Activated gamma-delta T cell (primary cell): ENCODE results near the gene ATIC.
"Not testable (repeated sequence)": the region's sequence is repeated elsewhere in the genome, so short reads cannot be mapped to it uniquely, and the experiment has no call there.

Source experiments
- DNase-seq: peaks from one replicate; lab custom pipeline; 2025; lab: John Stamatoyannopoulos, UW

ATIC gene

GRCh38 chr2:215315301-215315700, 3.4 kb downstream of the ATIC start:
- no peak for DNase-seq

GRCh38 chr2:215316336-215316735, 4.5 kb downstream of the ATIC start:
- no peak for DNase-seq

DNA sequence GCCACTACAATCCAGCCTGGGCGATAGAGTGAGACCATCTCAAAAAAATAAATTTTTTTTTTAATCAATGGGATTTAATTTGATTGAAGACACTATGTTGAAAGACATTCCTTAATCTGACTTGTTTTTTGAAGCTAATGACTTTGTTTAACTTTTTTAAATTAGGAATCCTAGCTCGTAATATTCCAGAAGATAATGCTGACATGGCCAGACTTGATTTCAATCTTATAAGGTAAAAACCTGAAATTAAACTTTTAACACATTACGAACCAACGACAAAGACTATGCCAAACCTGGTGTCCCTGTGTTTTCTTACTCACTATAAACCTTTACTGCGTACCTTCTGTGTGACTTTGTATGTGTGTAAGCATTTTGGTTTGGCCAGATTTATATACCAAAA, 7.6 kb downstream of the ATIC start:
- DNase-seq = no peak

- DNase-seq = no peak
Measured at GRCh38 chr2:215320102-215320501, 8.2 kb downstream of the ATIC start.

DNA sequence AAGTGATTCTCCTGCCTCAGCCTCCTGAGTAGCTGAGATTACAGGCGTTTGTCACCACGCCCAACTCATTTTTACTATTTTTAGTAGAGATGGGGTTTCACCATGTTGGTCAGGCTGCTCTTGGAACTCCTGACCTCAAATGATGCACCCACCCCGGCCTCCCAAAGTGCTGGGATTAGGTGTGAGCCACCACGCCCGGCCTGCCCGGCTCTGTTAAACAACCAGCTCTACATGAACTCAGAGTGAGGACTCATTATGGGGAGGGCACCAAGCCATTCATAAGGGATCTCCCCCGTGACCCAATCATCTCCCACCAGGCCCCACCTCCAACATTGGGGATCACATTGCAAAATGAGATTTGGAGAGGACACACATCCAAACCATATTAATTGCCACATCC, 8.8 kb downstream of the ATIC start:
- no peak for DNase-seq

DNA sequence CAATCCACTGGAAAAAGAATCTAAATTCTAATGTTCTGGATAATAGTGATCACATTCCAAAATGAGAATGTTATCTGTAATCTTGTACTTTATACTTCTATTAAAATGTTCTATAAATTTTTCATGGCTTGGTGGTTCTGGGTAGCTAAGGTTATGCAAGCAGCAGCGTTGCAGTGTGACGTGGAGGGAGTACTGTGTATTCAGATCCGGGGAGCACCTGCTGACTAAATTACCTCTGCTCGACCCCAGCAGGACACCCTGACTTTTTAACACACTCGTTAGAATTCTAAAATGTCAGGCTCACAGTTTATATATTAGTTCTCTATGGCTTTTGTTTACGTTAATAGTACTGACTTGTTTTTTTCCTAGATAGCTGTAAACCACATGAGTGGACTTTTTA, 13.0 kb downstream of the ATIC start:
- DNase-seq = no peak

DNA sequence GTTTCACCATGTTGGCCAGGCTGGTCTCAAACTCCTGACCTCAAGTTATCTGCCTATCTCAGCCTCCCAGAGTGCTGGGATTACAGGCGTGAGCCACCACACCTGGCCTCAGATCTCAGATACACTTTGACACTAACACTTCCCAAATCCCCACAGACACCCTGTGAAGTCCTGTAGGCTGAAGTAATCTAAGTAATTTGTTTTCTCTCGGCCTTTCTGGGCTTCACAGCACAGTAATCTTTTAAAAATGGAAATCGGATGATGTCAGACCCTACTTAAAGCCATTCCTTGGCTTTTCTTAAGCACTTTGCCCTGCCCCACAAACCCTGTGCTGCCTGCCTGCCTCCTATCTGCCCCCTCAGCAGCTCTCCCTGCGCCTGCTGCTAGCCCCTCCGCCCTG, 16.2 kb downstream of the ATIC start:
- DNase-seq = no peak

DNA sequence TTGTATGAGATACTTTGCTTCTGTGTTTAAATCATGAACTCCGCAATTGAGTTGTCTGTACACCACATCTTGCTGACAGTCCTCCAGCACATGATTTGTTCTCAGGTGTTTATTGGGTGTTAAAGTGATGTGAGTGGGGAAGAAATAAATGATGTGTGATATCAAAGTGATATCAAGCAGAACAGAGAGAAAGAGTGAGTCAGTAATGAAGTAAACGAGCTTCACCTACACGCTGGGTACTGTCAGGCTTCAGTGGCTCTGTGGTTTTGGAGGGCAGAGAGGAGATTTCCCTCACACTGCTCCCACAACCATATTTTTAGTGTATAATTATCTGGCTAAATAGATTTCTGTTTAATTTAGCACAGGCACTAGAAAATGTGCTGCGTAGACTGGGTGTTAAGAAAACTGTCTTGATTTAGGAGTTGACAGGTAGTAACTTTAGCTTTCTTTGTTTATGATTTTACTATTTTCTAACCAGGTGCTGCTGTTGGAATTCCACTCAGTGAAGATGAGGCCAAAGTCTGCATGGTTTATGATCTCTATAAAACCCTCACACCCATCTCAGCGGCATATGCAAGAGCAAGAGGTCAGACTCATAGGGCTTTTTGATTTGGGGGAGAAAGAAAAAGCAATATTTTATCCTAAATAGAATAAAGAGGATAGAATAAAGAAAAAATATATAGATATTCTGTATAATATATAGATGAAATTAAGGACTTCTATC, 21.2 kb downstream of the ATIC start:
- DNase-seq = no peak

DNA sequence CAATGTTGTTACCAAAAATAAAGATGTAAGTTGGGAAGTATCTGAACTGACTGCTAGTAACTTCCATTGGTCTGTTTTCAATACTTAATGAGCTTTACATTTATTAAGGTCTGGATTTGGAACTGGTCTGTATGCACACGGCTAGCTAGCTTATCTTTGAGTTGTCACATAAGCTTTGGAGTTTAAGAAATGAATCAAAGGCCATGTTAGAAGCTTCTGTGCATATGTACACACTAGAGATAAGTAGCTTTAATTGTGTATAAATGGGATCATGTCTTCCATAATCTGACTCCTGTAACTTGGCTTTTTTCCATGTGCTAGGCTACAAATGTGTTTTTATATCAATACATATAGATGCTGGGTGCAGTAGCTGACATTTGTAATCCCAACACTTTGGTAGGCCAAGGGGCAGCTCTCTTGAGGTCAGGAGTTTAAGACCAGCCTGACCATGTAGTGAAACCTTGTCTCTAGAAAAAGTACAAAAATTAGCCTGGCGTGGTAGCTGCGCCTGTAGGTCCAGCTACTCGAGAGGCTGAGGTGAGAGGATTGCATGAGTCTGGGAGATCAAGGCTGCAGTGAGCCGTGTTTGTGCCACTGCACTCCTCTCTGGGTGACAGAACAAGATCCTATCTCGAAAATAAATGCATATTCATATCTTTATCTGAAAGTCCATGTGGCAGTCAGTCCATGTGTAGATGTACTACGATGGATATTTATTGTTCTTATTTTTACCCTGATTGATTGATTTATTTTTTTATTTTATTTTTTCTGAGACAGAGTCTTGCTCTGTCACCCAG, 27.2 kb downstream of the ATIC start:
- no peak for DNase-seq

GRCh38 chr2:215347878-215348277, 36.0 kb downstream of the ATIC start:
- DNase-seq = no peak

GRCh38 chr2:215352602-215353001, 40.7 kb downstream of the ATIC start:
- DNase-seq = no peak

GRCh38 chr2:215354771-215355695, 43.2 kb downstream of the ATIC start:
- no peak for DNase-seq

- no peak for DNase-seq
Measured at GRCh38 chr2:215355801-215356200, 43.9 kb downstream of the ATIC start.

DNA sequence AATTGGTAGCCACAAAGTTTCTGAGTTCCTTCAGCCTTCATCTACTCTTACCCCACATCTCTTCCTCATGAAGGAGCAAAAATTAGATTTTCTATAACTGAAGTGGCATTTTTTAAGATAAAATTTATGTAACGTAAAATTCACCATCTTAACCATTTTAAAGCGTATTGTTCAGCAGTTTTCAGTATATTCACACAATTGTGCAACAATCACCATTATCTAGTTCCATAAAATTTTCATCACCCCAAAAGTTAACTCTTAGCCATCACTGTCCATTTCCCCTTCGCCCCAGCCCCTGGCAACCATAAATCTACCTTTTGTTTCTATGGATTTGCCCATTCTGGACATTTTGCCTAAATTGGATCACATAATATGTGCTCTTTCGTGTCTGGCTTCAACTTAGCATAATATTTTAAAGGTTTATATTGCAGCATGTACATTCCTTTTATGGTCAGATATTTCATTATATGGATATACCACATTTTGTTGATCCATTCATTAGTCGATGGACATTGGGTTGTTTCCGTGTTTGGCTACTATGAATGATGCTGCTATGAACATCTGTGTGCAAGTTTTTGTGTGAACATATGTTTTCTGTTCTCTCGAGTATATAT, 44.6 kb downstream of the ATIC start:
- DNase-seq = no peak

DNA sequence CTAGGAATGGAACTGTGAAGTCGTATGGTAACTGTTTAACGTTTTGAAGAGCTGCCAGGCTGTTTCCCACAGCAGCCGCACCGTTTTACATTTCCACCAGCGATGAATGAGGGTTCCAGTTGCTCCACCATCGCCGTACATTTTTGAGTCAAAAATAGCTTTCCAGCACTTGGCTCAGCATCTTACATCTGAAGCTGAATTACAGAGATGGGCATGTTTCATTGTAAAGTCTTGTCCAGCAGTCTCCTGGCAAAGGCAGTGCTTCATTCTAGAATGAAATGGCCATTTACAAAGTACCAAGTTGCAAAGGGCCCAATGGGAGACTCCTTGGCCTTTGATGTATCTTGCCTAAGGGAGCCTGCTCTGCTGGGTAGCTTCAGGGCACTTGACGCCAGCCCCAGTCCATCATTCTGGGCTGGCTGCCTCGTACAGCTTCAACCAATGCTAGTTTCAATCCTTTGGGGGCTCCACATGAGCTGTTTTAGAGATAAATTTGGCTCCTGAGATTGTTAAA, 45.1 kb downstream of the ATIC start:
- DNase-seq = no peak

- no peak for DNase-seq
Measured at GRCh38 chr2:215357660-215358059, 45.8 kb downstream of the ATIC start.

- DNase-seq = no peak
Measured at GRCh38 chr2:215358312-215358845, 46.5 kb downstream of the ATIC start.

GRCh38 chr2:215358891-215359575, 47.2 kb downstream of the ATIC start:
- no peak for DNase-seq

- DNase-seq = no peak
Measured at GRCh38 chr2:215359576-215359922, 47.7 kb downstream of the ATIC start.

- DNase-seq = not testable (repeated sequence)
Measured at GRCh38 chr2:215360059-215360458, 48.2 kb downstream of the ATIC start.

GRCh38 chr2:215360596-215360995, 48.7 kb downstream of the ATIC start:
- no peak for DNase-seq
